Left ventricle myocardium inferior (tissue), 1 donor: Measurements from ENCODE around the gene LGI4. TPM values are rescaled to one million over a fixed set of nuclear protein-coding genes. Genes with fewer than 3 reads are reported as not detected.

Source experiments
- DNase-seq: peaks from one replicate; pipeline ENCODE4 v3.0.0-alpha.2; 2020
- H3K27ac ChIP-seq: fragments of 200-600 bp; replicated peaks from 2 replicates; pipeline ENCODE4 v1.8.0; 2021
- H3K27me3 ChIP-seq: fragments of 200-600 bp; 2 replicates; pipeline ENCODE4 v1.8.0; 2021; ENCODE audit warnings: low read depth
- H3K36me3 ChIP-seq: fragments of 200-600 bp; 2 replicates; pipeline ENCODE4 v1.8.0; 2021
- H3K4me1 ChIP-seq: fragments of 200-600 bp; 2 replicates; pipeline ENCODE4 v1.8.0; 2021
- H3K4me3 ChIP-seq: fragments of 200-600 bp; 2 replicates; pipeline ENCODE4 v1.8.0; 2021; ENCODE audit warnings: mild to moderate bottlenecking, moderate library complexity
- H3K9me3 ChIP-seq: fragments of 200-600 bp; replicated peaks from 2 replicates; pipeline ENCODE4 v1.8.0; 2021
- intact Hi-C: fragments of 100-400 bp; cut with micrococcal nuclease; formaldehyde crosslinking; loops from one replicate; pipeline ENCODE4 v1.11.0; 2022
- total RNA-seq: library from RNA; stranded (reverse); fragmentation: NEBNext Ultra II Directional; extraction: Animal tissue kit (Norgen Biotek cat#: 25700); gene quantifications from one replicate; pipeline ENCODE4 v1.2.1, GENCODE V29; 2021
- TF ChIP-seq, protein P1 (sequence below): fragments of 200-600 bp; IDR thresholded peaks from 2 replicates; pipeline ENCODE4 v1.8.0; 2021; ENCODE audit warnings: antibody characterized with exemption, mild to moderate bottlenecking, borderline replicate concordance
- donor health status: DM: no; HTN: yes; CAD: no; lungs with severe emphysema.

Gene LGI4
- total RNA-seq, 1 donor from 2014 or later, result 8.4 TPM

DNA sequence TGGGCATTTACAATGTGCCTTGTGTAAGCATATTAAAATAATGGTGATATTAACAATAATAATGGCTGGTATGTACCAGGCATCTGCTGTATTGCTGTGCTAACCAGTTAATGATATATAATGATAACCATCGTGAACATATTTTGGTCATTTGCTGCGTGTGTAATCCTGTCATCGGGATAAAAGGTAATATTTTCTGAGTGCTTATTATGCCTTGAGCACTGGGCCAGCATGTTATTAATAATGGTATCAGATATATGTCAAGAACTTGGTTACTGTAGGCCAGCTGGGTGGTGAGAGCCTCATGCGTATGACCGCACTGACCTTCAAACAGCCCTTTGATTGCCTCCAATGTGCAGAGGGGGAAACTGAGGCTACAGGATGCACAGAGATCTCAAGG lies 41.4 kb downstream of the LGI4 start:
- no peaks in the 10 kb centered on the region for H3K9me3 ChIP-seq
- H3K27ac ChIP-seq, result no peak overlapping the region
- intact Hi-C loops, result no loop called here
- H3K4me3 ChIP-seq, result no peak overlapping the region
- no peak for DNase-seq
- TF ChIP-seq, protein P1, sequence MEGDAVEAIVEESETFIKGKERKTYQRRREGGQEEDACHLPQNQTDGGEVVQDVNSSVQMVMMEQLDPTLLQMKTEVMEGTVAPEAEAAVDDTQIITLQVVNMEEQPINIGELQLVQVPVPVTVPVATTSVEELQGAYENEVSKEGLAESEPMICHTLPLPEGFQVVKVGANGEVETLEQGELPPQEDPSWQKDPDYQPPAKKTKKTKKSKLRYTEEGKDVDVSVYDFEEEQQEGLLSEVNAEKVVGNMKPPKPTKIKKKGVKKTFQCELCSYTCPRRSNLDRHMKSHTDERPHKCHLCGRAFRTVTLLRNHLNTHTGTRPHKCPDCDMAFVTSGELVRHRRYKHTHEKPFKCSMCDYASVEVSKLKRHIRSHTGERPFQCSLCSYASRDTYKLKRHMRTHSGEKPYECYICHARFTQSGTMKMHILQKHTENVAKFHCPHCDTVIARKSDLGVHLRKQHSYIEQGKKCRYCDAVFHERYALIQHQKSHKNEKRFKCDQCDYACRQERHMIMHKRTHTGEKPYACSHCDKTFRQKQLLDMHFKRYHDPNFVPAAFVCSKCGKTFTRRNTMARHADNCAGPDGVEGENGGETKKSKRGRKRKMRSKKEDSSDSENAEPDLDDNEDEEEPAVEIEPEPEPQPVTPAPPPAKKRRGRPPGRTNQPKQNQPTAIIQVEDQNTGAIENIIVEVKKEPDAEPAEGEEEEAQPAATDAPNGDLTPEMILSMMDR, result no peak
- H3K27me3 ChIP-seq, result peaks cover 36% of the 10 kb centered on the region
- H3K4me1 ChIP-seq, result peaks cover 9% of the 10 kb centered on the region
- no peaks in the 10 kb centered on the region for H3K36me3 ChIP-seq

DNA sequence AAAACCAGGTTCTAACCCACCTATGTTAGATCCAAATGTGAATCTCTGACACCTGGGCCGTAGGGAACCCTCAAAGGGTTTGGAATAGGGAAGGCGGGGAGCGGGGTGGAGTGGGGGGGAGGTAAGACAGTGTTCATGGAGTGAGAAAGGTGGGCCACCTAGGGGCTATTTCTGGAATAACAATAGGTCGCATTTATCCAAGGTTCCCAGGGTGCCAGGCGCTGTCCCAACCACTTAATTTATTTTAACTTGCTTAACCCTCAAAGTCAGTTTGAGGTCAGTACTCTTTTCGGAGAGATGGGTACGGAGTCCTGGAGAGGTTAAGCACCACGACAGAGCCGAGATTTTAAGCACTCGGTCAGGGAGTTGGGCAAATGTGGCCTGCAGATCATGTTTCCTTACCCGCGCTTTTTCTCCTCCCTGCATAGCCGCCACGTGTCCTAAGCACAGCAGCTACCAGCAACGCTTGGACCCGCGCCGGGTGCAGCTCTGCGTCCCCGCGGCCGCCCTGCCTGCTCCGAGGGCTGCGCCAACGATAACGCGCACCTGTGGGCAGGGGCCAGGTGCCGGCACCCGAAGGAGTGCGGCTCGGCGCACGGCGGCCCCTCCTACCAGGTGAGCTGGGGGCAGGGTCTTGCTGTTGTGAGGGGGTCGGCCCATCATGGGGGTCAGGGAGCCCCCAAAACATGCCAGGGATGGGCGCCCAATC lies 44.2 kb downstream of the LGI4 start:
- peaks cover 39% of the 10 kb centered on the region for H3K27me3 ChIP-seq
- H3K27ac ChIP-seq, result no peak overlapping the region
- no peak for DNase-seq
- peak overlapping the region; percentile 38 for H3K4me3 ChIP-seq
- TF ChIP-seq, protein P1, result peak; percentile 73
- H3K36me3 ChIP-seq, result no peaks in the 10 kb centered on the region
- H3K9me3 ChIP-seq, result no peaks in the 10 kb centered on the region
- peaks cover 9% of the 10 kb centered on the region for H3K4me1 ChIP-seq
- intact Hi-C loops, result no loop called here

DNA sequence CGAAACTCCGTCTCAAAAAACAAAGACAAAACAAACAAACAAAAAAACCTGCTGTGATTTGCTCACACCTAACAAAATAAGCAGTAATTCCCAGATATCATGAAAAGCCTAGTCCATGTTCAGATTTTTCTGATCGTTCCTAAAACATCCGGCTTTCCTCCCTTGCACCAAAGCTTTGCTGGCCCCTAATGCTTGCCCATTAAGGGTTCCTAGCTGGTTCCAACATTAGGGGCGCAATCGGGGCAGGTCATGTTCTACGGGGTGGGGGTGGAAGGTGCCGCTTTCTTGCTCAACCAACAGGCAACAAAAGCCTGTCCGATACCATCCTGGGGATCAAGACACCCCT lies 44.7 kb downstream of the LGI4 start:
- intact Hi-C loops, result no loop called here
- H3K27me3 ChIP-seq, result peaks cover 39% of the 10 kb centered on the region
- no peak overlapping the region for H3K4me3 ChIP-seq

DNA sequence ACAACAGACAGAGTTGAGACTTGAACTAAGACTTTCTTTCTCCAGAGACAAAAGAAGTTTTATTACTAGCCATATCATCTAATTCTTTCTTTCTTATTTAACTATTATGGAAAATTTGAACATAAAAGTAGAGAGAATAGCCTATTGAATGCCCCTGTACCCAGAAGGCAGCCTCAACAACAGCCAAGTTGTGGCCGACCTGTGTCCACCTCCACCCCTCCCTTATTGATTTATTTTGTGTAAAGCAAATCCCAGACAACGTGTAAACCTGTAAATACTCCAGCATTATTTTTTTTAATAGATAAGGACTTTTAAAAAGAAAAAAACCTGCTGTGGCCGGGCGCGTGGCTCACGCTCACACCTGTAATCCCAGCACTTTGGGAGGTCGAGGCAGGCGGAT lies 45.3 kb downstream of the LGI4 start:
- Histone ChIP-seq H3K4me3 (no peak overlapping the region), H3K36me3 (no peaks in the 10 kb centered on the region), H3K4me1 (peaks cover 9% of the 10 kb centered on the region), H3K27me3 (peaks cover 39% of the 10 kb centered on the region), H3K9me3 (no peaks in the 10 kb centered on the region), H3K27ac (no peak overlapping the region)
- TF ChIP-seq, protein P1, result no peak
- intact Hi-C loops, result no loop called here
- DNase-seq, result no peak

More for the DNA sequence above, 44.7 kb downstream of the LGI4 start:
- Histone ChIP-seq H3K4me1 (peaks cover 9% of the 10 kb centered on the region), H3K36me3 (no peaks in the 10 kb centered on the region), H3K9me3 (no peaks in the 10 kb centered on the region), H3K27ac (no peak overlapping the region)
- TF ChIP-seq, protein P1, result no peak
- DNase-seq, result no peak

DNA sequence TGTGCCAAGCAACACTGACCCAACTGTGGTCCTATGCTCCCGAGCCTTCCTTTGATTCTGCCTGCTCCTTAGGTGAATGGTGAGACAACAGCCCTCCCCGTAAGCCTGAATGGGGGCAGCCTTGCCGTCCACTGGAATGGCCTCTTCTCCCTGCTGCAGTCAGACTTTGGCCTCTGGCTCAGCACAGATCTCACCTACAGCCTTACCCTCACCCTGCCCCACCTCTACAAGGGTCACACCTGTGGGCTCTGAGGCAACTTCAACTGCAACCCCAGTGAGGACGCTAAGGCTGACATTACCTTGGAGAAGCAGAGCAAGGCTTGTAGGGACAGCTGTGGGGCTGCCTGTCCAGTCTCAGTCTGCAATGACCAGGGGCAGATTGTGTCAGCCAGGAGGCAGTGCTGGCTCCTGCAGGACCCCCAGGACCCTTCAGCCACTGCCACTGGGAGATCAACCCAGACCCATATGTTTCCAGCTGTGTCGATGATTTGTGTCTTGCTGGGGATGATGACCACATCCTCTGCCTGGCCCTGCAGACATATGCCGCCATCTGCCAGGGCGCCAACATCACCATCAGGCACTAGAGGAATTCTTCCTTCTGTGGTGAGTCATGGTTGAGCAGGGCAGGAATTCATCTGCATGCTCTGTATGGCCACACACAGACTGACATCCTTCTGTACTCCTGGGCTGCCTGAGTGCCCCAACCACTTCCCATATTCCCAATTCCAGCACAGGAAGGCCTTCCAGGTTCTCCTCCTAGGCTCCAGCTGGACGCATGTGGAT lies 46.5 kb downstream of the LGI4 start:
- H3K36me3 ChIP-seq, result no peaks in the 10 kb centered on the region
- TF ChIP-seq, protein P1, result no peak
- no peak overlapping the region for H3K27ac ChIP-seq
- no peak for DNase-seq
- H3K27me3 ChIP-seq, result peaks cover 39% of the 10 kb centered on the region
- no peaks in the 10 kb centered on the region for H3K9me3 ChIP-seq
- intact Hi-C loops, result no loop called here
- H3K4me1 ChIP-seq, result peaks cover 9% of the 10 kb centered on the region
- H3K4me3 ChIP-seq, result no peak overlapping the region
